HG03460 (cell line): ENCODE results near the gene PDF.

ENCODE experiments used
- ATAC-seq: cut with Tn5 transposase; IDR thresholded peaks from one replicate; pipeline ENCODE4 v1.9.1; 2021; ENCODE audit not compliant: unreplicated experiment

Gene PDF

GRCh38 chr16:69286941-69287713 lies 43.3 kb downstream of the PDF start:
- ATAC-seq: no peak

DNA sequence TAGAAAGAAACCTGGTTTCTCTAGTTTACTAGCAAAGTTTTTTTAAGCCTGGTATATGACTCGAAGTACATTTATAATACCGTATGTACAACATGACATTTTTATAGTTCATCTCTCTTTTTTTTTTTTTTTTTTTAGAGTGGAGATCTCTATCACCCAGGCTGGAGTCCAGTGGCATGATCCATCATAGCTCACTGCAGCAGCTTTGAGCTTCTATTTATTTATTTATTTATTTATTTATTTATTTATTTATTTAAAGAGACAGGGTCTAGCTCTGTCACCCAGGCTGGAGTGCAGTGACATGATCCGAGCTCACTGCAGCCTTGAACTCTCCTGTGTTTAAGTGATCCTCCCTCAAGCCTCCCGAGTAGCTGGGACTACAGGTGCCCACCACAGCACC lies 45.1 kb downstream of the PDF start:
- ATAC-seq: no peak

DNA sequence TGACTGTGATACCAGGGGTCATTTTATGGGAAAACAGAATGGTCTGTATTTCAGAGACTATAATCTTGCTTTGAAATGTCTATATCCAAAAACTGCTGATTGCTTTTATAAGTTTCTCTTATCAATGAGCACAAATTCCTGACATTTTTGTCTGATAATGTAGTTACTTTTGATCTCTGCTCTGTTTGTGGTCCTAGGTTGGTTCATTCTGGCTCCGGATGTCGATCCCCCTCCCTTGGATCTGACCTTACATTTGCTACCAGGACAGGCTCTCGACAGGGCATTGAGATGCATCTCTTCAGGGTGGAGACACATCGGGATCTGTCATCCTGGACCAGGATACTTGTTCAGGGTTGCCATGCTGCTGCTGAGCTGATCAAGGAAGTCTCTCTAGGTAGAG lies 46.5 kb downstream of the PDF start:
- ATAC-seq: no peak

GRCh38 chr16:69277413-69277812 lies 53.0 kb downstream of the PDF start:
- no peak for ATAC-seq
